GM23338 (cell line): ENCODE results near the gene SLC35F1. TPM values are rescaled to one million over a fixed set of nuclear protein-coding genes. Genes with fewer than 3 reads are reported as not detected.

ENCODE experiments used
- ATAC-seq: fragments of 200-7000 bp; cut with Tn5 transposase; 3 replicates; pipeline ENCODE4 v1.9.1; 2020
- DNase-seq: peaks from one replicate; pipeline ENCODE4 v3.0.0-alpha.2; 2015; ENCODE audit warnings: low spot score
- H2AFZ ChIP-seq: fragments of 200-600 bp; sonication (generic); 2 replicates; pipeline ENCODE4 v1.8.0; 2016; ENCODE audit warnings: antibody characterized with exemption, mild to moderate bottlenecking, moderate library complexity
- H3F3A ChIP-seq: fragments of 200-600 bp; sonication (generic); replicated peaks from 2 replicates; pipeline ENCODE4 v1.8.0; 2017; ENCODE audit warnings: antibody characterized with exemption, mixed run types, low read depth
- H3K27ac ChIP-seq: fragments of 200-600 bp; sonication (generic); 2 replicates; pipeline ENCODE4 v1.6.1; 2016; ENCODE audit warnings: low read depth
- H3K27me3 ChIP-seq: fragments of 200-600 bp; sonication (generic); 2 replicates; pipeline ENCODE4 v1.8.0; 2016; ENCODE audit warnings: mild to moderate bottlenecking, mixed run types, moderate library complexity; ENCODE audit not compliant: insufficient read depth
- H3K36me3 ChIP-seq: fragments of 200-600 bp; sonication (generic); 2 replicates; pipeline ENCODE4 v1.8.0; 2016; ENCODE audit warnings: mild to moderate bottlenecking; ENCODE audit not compliant: insufficient read depth
- H3K4me1 ChIP-seq: fragments of 200-600 bp; sonication (generic); 2 replicates; pipeline ENCODE4 v1.8.0; 2016; ENCODE audit warnings: mild to moderate bottlenecking, moderate library complexity; ENCODE audit not compliant: insufficient read depth
- H3K4me2 ChIP-seq: fragments of 200-600 bp; sonication (generic); 2 replicates; pipeline ENCODE4 v1.7.1; 2017; ENCODE audit warnings: mixed run types
- H3K4me3 ChIP-seq: fragments of 200-600 bp; sonication (generic); 2 replicates; pipeline ENCODE4 v1.6.1; 2016; ENCODE audit warnings: mixed run types
- H3K79me2 ChIP-seq: fragments of 200-600 bp; sonication (generic); replicated peaks from 2 replicates; pipeline ENCODE4 v1.8.0; 2017; ENCODE audit warnings: mild to moderate bottlenecking; ENCODE audit not compliant: insufficient read depth
- H3K9me2 ChIP-seq: fragments of 200-600 bp; sonication (generic); 2 replicates; pipeline ENCODE4 v1.8.0; 2017; ENCODE audit not compliant: insufficient read depth
- H4K20me1 ChIP-seq: fragments of 200-600 bp; sonication (generic); replicated peaks from 2 replicates; pipeline ENCODE4 v1.8.0; 2017; ENCODE audit warnings: mild to moderate bottlenecking; ENCODE audit not compliant: insufficient read depth
- H3K27ac Mint-ChIP-seq: 2 replicates; pipeline ENCODE4 v1.8.0; 2020; ENCODE audit warnings: inconsistent platforms, mild to moderate bottlenecking, moderate library complexity, mixed read lengths
- H3K27me3 Mint-ChIP-seq: 3 replicates; pipeline ENCODE4 v1.8.0; 2022; ENCODE audit warnings: low read depth, mild to moderate bottlenecking, moderate library complexity, mixed read lengths, inconsistent platforms; ENCODE audit not compliant: insufficient read depth, poor library complexity
- H3K36me3 Mint-ChIP-seq: 3 replicates; pipeline ENCODE4 v1.8.0; 2021; ENCODE audit warnings: low read depth, mild to moderate bottlenecking, inconsistent platforms, moderate library complexity, mixed read lengths
- H3K4me1 Mint-ChIP-seq: 3 replicates; pipeline ENCODE4 v1.8.0; 2020; ENCODE audit warnings: mild to moderate bottlenecking, inconsistent platforms, mixed read lengths
- H3K4me3 Mint-ChIP-seq: 3 replicates; pipeline ENCODE4 v1.8.0; 2021; ENCODE audit warnings: moderate library complexity, mild to moderate bottlenecking, inconsistent platforms, mixed read lengths
- H3K9me3 Mint-ChIP-seq: 3 replicates; pipeline ENCODE4 v1.8.0; 2020; ENCODE audit warnings: moderate library complexity, mild to moderate bottlenecking, inconsistent platforms, mixed read lengths
- CREB1 ChIP-seq: fragments of 250-450 bp; sonication (Bioruptor Pico); IDR thresholded peaks from 2 replicates; pipeline ENCODE4 v1.5.0; 2020; ENCODE audit warnings: low read depth, mild to moderate bottlenecking, moderate library complexity
- CTCF ChIP-seq, 2 experiments: fragments of 200-600 bp in 1 of 2; sonication (generic) in 1 of 2; conservative IDR thresholded peaks; 2 replicates each; pipeline versions ENCODE4 v1.5.1 to v1.6.1; 2016 to 2017; ENCODE audit warnings: antibody characterized with exemption in 2 of 2, low read depth in 2 of 2, mild to moderate bottlenecking in 2 of 2, moderate library complexity in 1 of 2
- ETS1 ChIP-seq: IDR thresholded peaks from 2 replicates; pipeline ENCODE4 v1.6.1; 2016; ENCODE audit warnings: antibody characterized with exemption
- EZH2 ChIP-seq: fragments of 200-600 bp; sonication (generic); IDR thresholded peaks from one replicate; pipeline ENCODE4 v1.8.0; 2017; ENCODE audit warnings: antibody characterized with exemption, mild to moderate bottlenecking, low read depth; ENCODE audit not compliant: unreplicated experiment
- EZH2phosphoT487 ChIP-seq: fragments of 200-600 bp; sonication (generic); IDR thresholded peaks from one replicate; pipeline ENCODE4 v1.8.1; 2018; ENCODE audit warnings: antibody characterized with exemption; ENCODE audit not compliant: unreplicated experiment
- JUNB ChIP-seq: IDR thresholded peaks from one replicate; pipeline ENCODE4 v1.6.1; 2016; ENCODE audit warnings: antibody characterized with exemption; ENCODE audit not compliant: unreplicated experiment
- NANOG ChIP-seq: IDR thresholded peaks from 2 replicates; pipeline ENCODE4 v1.6.1; 2016; ENCODE audit warnings: antibody characterized with exemption, borderline replicate concordance
- POLR2AphosphoS5 ChIP-seq: IDR thresholded peaks from 2 replicates; pipeline ENCODE4 v1.6.1; 2016; ENCODE audit warnings: antibody characterized with exemption, low read depth
- REST ChIP-seq: IDR thresholded peaks from one replicate; pipeline ENCODE4 v1.6.1; 2018; ENCODE audit warnings: antibody characterized with exemption; ENCODE audit not compliant: unreplicated experiment
- STAT1 ChIP-seq: IDR thresholded peaks from one replicate; pipeline ENCODE4 v1.6.1; 2016; ENCODE audit warnings: antibody characterized with exemption; ENCODE audit not compliant: unreplicated experiment
- ZNF114 ChIP-seq: fragments of 250-450 bp; sonication (Bioruptor Pico); IDR thresholded peaks from 2 replicates; pipeline ENCODE4 v1.5.0; 2020; ENCODE audit warnings: mild to moderate bottlenecking, moderate library complexity
- ZNF331 ChIP-seq: fragments of 250-450 bp; sonication (Bioruptor Pico); IDR thresholded peaks from 2 replicates; pipeline ENCODE4 v1.5.0; 2020; ENCODE audit warnings: low read depth, mild to moderate bottlenecking, moderate library complexity
- ZNF462 ChIP-seq: fragments of 250-450 bp; sonication (Bioruptor Pico); IDR thresholded peaks from 2 replicates; pipeline ENCODE4 v1.5.0; 2020; ENCODE audit warnings: mild to moderate bottlenecking, moderate library complexity
- polyA plus RNA-seq: library from polyadenylated mRNA; unstranded; fragments of >200 nt; fragmentation: Nextera tagmentation; extraction: Ambion mirVana; gene quantifications from 2 replicates; pipeline ENCODE4 v1.2.1, GENCODE V29; 2016
- total RNA-seq: library from RNA; depleted of rRNA; stranded (reverse); fragments of >200 nt; shearing (Covaris generic); gene quantifications from 2 replicates; pipeline ENCODE4 v1.2.3, GENCODE V29; 2014

Gene SLC35F1
- total and polyA plus RNA-seq, 2 experiments from 2014 or later = 3.0 to 10.3 TPM

GRCh38 chr6:118344014-118344670 lies 437.1 kb downstream of the SLC35F1 start:
- Histone ChIP-seq H3K27ac (no peak overlapping the region), H3K4me1 (no peaks in the 10 kb centered on the region), H3K27me3 (no peaks in the 10 kb centered on the region), H3K9me2 (no peaks in the 10 kb centered on the region), H3K4me3 (no peak overlapping the region), H3K79me2 (no peaks in the 10 kb centered on the region), H3K36me3 (no peaks in the 10 kb centered on the region), H3K4me2 (no peak overlapping the region), H4K20me1 (no peaks in the 10 kb centered on the region), H2AFZ (no peak overlapping the region), H3F3A (no peaks in the 10 kb centered on the region)
- Mint-ChIP-seq H3K9me3 (peaks cover 8% of the 10 kb centered on the region), H3K4me1 (no peaks in the 10 kb centered on the region; the same call in 2 of the 3 replicates), H3K36me3 (no peaks in the 10 kb centered on the region; the same call in 2 of the 3 replicates), H3K27ac (no peak overlapping the region), H3K27me3 (peaks cover 3% of the 10 kb centered on the region), H3K4me3 (no peak overlapping the region)
- TF ChIP-seq NANOG (no peak), JUNB (no peak), ZNF462 (CRISPR knock-in tag) (no peak), ZNF114 (CRISPR knock-in tag) (no peak), STAT1 (no peak), CREB1 (CRISPR knock-in tag) (no peak), EZH2 (no peak), ETS1 (no peak), EZH2phosphoT487 (no peak), REST (no peak), CTCF (conservative IDR thresholded peaks at IDR 0.05; ENCODE audit: low read depth in 2 of 2) (no peak), POLR2AphosphoS5 (no peak), ZNF331 (no peak)
- DNase-seq = no peak
- ATAC-seq = no peak
